GM10248 (cell line): ENCODE measurements around the gene GABBR2.

Source experiments
- CTCF ChIA-PET: fragments of 300-600 bp; sonication (Branson Sonifier 250); formaldehyde crosslinking; extraction: SDS; loops from one replicate; lab custom pipeline; 2021; ENCODE audit warnings: antibody characterized with exemption; lab: Yijun Ruan, JAX
- POLR2A ChIA-PET: fragments of 350-650 bp; sonication (Branson Sonifier 250); formaldehyde crosslinking; extraction: SDS; loops from one replicate; lab custom pipeline; 2020; ENCODE audit warnings: antibody characterized with exemption; lab: Yijun Ruan, JAX
- DNase-seq: peaks from one replicate; pipeline ENCODE4 v3.0.0; 2012; ENCODE audit errors: extremely low spot score
- CTCF ChIP-seq: IDR thresholded peaks from 2 replicates; pipeline ENCODE4 v1.5.1; 2012; ENCODE audit warnings: mild to moderate bottlenecking, low read depth; ENCODE audit errors: extremely low read depth, missing control alignments, control extremely low read depth

The GABBR2 gene

GRCh38 chr9:98702340-98702739 lies 6.4 kb downstream of the GABBR2 start:
- no peak for DNase-seq
- ChIA-PET POLR2A (no interaction called here), CTCF (interaction anchor here (1.3 kb wide), 1 partner anchor 74 kb away, joined by 3 read pairs; no protein-coding TSS in a partner anchor)
- TF ChIP-seq CTCF = no peak

GRCh38 chr9:98701576-98701975 lies 7.2 kb downstream of the GABBR2 start:
- no peak for TF ChIP-seq CTCF
- POLR2A ChIA-PET = no interaction called here
- CTCF ChIA-PET = no interaction called here
- no peak for DNase-seq

- POLR2A ChIA-PET = no interaction called here
- DNase-seq = no peak
- no peak for TF ChIP-seq CTCF
- CTCF ChIA-PET = no interaction called here
Measured at GRCh38 chr9:98700801-98701200, 7.9 kb downstream of the GABBR2 start.

- CTCF ChIA-PET = interaction anchor here (1.8 kb wide), 1 partner anchor 76 kb away, joined by 3 read pairs; no protein-coding TSS in a partner anchor
- no peak for TF ChIP-seq CTCF
- POLR2A ChIA-PET = no interaction called here
- DNase-seq = no peak
Measured at GRCh38 chr9:98698856-98699255, 9.9 kb downstream of the GABBR2 start.

GRCh38 chr9:98694943-98695342 lies 13.8 kb downstream of the GABBR2 start:
- TF ChIP-seq CTCF = no peak
- no peak for DNase-seq
- POLR2A ChIA-PET = no interaction called here
- CTCF ChIA-PET = interaction anchor here (1.6 kb wide), 1 partner anchor 9 kb away, joined by 5 read pairs; no protein-coding TSS in a partner anchor

- POLR2A ChIA-PET = no interaction called here
- no peak for DNase-seq
- CTCF ChIA-PET = interaction anchor here (0.6 kb wide), 1 partner anchor 11 kb away, joined by 3 read pairs; no protein-coding TSS in a partner anchor
- no peak for TF ChIP-seq CTCF
Measured at GRCh38 chr9:98692392-98692791, 16.3 kb downstream of the GABBR2 start.

GRCh38 chr9:98691890-98692289 lies 16.8 kb downstream of the GABBR2 start:
- no peak for DNase-seq
- no peak for TF ChIP-seq CTCF
- POLR2A ChIA-PET = no interaction called here
- CTCF ChIA-PET = interaction anchor here (0.6 to 0.7 kb wide), 2 partner anchors 10 to 84 kb away, joined by 3 to 4 read pairs; no protein-coding TSS in a partner anchor
